Ureter (tissue), 1 donor: ENCODE results near the gene MPND. TPM values are rescaled to one million over a fixed set of nuclear protein-coding genes. Genes with fewer than 3 reads are reported as not detected.

Source experiments
- DNase-seq: peaks from one replicate; pipeline ENCODE4 v3.0.0-alpha.2; 2020; ENCODE audit warnings: low spot score
- total RNA-seq: library from RNA; stranded (reverse); gene quantifications from one replicate; pipeline ENCODE4 v1.2.4, GENCODE V29; 2023
- donor health status: DM: yes; HTN: yes; CAD: no.

Gene MPND, protein sequence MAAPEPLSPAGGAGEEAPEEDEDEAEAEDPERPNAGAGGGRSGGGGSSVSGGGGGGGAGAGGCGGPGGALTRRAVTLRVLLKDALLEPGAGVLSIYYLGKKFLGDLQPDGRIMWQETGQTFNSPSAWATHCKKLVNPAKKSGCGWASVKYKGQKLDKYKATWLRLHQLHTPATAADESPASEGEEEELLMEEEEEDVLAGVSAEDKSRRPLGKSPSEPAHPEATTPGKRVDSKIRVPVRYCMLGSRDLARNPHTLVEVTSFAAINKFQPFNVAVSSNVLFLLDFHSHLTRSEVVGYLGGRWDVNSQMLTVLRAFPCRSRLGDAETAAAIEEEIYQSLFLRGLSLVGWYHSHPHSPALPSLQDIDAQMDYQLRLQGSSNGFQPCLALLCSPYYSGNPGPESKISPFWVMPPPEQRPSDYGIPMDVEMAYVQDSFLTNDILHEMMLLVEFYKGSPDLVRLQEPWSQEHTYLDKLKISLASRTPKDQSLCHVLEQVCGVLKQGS
- total RNA-seq: 30.6 TPM

DNA sequence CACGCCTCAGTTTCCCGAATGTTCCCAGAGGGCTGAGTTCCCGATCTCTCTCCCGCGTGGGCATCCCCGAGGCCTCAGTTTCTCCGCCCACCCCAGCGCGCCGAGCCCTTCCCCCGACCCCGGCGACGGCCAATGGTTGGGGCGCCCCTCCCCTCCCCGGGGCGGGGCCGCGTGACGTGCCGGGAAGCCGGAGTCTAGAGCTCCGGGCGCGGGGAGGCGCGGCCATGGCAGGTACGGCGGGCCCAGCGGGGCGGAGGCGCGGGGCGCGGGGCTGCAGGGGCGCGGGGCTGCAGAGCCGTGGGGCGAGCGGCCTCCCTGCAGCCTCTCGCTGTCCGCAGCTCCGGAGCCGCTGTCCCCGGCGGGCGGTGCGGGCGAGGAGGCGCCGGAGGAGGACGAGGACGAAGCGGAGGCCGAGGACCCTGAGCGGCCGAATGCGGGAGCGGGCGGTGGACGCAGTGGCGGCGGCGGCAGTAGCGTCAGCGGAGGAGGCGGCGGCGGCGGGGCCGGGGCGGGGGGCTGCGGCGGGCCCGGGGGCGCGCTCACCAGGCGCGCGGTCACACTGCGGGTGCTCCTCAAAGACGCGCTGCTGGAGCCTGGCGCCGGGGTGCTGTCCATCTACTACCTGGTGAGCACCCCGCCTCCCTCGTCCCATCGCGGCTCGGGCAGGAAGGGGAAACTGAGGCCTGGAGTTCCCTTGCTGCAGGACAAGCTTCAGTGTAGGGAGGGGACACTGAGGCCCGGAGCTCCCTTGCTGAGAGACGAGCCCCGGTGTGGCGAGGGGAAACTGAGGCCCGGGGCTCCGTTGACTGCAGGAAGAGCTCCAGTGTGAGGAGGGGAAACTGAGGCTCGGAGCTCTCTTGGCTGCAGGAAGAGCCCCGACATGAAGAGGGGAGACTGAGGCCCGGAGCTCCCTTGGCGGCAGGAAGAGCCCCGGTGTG lies at the start of gene MPND:
MPND (plus strand) TSS at position 193 of the 938 bp plus-strand sequence; CDS start at position 225, 32 bp downstream.
- DNase-seq: peak; percentile 94

DNA sequence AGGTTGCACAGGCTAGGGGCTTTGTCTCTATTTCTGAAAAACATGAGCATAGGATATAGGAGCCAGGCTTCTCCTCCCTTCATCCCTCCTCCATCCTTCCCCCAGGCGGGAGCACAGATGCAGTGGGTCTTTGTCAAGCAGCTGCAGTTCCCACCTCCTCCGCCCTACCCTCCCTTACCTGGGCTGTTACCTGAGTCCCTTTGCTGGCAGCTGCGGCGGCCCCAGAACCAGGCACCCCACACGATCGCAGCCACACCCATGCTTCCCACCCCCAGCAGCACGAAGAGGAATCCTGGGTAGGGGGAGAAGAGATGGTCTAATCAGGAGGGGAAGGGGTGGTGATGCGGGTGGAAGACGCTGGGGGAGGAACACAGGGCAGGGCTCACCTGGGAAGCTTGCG lies 49.0 kb upstream of the MPND start:
- no peak for DNase-seq

DNA sequence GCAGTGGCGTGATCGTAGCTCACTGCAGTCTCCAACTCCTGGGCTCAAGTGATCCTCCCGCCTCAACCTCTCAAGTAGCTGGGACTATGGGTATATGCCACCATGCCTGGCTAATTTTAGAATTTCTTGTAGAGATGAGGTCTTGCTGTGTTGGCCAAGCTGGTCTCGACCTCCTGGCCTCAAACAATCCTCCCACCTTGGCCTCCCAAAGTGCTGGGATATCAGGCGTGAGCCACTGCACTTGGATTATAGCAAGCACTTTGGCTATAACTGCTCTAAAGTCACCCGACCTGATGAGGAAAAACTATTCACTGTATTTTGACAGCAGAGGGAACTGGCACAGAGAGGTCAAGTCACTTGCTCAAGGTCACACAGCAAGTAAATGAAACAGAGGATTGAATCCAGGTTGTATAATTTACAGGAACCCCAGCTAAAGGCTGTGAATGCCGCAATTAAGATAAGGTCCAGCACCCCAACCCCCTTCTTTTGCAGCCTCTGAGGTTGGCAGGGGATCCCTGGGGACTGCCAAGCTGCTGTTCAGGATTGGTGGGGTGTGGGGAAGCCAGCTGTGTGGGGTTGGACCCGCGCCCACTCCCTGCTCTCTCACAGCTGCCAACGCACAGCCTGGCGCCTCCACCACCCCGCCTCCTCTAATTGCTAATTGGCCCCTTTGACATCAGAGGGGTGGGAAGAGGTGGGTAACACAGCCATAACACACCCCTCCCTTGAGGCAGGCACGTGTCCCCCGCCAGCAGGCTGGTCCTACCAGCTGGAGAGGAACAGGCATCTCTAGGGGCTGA lies 47.2 kb upstream of the MPND start:
- DNase-seq: no peak

DNA sequence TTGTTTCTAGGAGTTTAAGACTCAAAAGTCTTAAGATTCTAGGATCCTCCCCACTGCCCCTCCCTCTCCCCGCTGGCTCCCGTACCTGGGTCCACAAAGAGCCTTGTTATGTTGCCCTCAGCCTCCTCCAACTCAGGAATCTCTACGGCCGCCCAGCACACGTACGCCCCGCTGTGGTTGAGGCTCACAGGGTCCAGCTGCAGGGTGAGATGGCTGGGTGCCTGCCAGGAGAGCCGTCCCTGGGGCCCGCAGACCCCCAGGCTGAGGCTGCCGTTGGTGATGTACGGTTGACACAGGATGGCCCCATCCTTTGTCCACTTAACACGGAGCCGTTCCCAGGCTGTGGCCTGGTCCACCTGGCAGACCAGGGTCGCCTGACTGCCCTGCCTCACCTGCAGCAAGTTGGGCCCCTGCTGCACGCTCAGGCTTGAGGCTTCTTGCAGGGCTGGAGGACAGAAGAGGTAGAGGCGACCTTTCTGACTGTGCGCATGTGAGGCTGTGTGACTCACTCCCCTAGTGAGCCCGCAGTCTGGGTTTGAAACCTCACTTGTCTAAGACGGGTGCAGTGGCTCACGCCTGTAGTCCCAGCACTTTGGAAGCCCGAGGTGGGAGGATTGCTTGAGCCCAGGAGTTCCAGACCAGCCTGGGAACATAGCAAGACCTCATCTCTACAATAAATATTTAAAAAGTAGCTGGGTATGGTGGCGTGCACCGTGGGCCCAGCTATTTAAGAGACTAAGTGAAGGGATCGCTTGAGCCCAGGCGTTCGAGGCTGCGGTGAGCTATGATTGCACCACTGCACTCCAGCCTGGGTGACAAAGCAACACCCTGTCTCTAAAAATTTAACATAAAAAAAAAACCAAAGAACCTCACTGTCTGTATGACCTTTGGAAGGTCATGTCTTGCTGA lies 45.2 kb upstream of the MPND start:
- no peak for DNase-seq

DNA sequence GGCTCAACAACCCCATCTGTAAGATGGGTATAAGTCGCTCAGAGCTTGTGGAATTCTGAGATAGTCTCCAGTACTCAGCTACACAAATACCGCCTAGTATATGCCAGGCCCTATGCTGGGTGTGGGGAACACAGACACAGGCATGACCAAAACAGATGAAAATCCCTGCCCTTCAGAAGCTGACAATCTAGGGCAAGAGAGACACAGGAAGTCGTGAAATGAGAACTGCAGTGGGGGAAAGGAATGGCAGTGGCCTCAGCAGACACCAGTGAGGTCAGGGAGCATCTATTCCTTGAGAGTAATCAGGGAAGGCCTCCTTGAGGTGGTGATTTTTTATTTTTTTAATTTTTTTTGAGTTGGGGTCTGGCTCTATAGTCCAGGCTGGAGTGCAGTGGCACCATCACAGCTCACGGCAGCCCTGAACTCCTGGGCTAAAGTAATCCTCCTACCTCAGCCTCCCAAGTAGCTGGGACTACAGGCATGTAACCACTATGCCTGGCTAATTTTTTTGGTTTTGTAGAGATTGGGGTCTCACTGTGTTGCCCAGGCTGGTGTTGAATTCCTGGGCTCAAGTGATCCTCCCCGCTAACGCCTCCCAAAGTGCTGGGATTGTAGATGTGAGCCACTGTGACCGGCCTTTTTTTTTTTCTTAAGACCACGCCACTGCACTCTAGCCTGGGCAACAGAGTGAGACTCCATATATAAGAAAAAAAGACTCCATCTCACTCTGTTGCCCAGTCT lies 44.4 kb upstream of the MPND start:
- no peak for DNase-seq

DNA sequence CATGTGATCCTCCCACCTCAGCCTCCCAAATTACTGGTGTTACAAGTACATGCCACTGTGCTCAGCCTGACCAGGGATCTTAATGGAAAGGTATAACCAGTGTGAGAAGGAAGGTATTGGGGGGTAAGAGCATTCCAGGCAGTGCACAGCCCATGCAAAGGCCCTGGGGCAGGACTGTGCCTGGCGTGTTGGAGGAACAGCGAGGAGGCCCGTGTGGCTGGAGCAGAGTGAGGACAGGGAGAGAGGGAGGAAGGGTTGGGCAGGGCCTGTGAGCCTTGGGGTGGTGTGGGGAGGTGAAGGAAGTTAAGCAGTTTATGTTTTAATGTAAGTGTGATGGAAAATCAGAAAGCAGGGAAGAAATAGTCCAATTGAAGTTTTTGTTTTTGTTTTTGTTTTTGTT lies 42.8 kb upstream of the MPND start:
- DNase-seq: no peak

DNA sequence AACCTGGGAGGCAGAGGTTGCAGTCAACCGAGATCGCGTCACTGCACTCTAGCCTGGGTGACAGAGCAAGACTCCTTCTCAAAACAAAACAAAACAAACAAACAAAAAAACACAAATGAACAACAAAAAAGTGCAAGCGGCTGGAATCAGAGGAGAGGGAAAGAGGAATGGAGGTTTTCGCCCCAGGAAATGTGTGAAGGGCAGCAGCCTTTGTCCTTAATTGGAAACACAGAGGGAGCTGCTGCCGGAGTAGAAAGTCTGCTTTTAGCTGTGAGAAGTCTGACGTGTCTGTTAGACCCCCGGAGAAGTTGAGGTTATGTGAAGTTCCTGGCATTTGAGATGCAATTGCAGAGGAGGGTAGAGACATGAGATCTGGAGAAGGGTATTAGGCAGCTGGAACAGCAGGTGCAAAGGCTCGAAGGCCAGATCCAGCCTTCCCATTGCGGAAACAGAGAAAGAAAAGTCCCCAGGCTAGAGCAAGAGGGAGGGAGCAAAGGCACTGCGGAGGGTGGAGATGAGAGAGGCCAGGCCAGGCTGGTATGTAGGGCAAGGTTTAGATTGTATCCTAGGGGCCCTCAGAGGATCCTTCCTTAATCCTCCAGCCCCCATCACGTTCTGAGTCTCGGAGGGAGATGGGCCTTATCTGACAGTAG lies 41.6 kb upstream of the MPND start:
- no peak for DNase-seq

DNA sequence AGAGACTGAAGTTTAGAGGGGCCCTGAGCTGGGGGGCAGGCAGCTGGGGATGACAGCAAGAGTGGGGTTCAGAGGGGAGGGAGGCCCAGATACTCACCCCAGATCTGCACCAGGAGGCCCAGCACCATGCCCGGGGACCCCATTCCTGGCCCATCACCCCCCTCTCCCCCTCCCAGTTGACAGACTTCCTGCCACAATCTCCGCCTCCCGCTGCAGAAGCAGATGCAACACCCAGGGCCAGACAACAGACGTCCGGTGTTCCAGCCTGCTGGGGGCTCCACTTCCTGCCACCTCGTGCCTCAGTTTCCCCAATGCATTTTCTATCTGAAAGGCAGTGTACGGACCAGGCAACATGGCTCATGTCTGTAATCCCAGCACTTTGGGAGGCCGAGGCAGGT lies 41.1 kb upstream of the MPND start, which contains the start of gene TMIGD2:
TMIGD2 (minus strand) TSS at position 147 of the 398 bp plus-strand sequence; CDS start at position 143, 4 bp downstream.
- no peak for DNase-seq

DNA sequence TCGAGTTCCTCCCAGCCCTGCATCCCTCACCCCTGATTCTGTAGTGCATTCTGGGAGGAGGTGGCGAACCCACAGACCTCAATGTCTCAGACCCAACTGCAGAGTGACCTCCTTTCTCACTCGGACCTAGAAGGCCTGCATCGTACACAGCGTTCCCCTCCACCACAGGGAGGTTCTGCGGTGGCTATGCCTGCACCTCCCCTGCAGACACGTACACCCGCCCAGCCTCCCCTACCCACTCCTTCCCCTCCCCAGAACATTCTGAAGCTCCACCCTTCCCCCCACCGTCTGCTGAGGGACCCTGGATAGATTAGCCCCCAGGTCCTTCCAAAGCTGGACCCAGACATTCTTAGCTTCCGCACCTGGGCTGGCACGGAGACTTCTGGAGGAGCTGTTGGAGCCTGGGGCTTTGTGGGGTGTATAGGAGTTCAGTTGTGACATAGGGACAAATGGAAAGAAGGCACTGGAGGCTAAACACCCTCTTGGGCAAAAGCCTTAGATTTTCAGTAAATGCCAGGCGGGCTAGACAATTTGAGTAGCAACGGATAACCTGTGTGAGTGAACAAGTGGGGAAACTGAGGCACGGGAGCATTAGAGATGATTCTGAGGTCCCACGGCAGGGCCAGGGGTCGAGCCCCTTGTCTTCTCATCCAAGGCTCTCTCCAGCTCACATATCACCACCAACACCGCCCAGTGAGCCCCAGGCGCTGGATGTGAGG lies 39.4 kb upstream of the MPND start:
- no peak for DNase-seq

DNA sequence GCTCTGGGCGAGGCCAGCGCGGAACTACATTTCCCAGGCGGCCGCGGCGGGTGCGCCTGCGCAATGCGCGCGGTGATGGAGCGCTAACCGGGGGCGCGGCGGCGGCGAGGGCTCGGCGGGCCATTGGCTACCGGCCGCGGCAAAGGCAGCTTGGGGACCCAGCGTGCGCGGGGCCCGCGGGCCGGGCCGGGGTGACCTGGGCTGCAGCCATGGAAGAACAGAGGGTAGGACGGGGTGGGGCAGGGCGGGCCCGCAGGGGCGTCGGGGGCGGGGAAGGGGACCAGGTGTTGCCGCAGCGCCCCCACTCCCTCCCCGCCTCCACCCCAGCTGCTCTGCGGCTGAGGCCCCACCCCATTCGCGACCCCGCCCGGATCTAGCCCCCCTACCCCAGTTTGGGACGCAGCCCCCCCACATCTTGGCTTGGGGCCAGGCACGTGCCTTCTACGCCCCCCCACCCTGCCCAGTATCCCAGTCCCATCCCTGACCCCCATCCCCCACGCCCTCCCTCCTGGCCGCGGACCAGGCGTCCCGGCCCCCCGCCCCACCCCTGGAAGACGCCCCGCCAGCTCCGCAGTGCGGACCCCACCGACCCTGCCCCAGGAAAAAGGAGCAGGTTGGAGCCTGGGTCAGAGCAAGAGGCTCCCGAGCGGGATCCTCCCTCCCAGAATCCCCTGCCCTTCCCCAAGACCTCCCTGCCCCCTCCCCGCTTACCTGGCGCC lies 38.7 kb upstream of the MPND start, which contains the start of gene FSD1:
FSD1 (plus strand) TSS at position 61 of the 719 bp plus-strand sequence; CDS start at position 210, 149 bp downstream.
- DNase-seq: no peak

DNA sequence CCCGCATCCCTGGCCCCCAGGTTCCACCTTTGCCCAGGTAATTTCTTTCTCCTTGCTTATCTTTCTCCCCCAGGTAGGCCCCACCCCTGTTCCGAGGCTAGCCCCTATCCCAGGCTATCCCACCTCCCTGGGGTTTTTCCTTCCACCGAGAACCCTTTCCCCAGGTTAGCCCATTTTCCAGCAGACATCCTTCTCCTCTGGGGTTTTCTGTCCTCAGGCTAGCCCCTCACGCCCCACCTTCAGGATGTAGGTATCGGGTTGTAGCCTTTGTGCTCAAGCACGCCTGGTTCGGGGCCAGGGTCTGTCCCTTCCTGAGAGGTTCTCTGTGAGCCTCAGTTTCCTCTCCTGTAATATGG lies 38.1 kb upstream of the MPND start:
- DNase-seq: no peak

DNA sequence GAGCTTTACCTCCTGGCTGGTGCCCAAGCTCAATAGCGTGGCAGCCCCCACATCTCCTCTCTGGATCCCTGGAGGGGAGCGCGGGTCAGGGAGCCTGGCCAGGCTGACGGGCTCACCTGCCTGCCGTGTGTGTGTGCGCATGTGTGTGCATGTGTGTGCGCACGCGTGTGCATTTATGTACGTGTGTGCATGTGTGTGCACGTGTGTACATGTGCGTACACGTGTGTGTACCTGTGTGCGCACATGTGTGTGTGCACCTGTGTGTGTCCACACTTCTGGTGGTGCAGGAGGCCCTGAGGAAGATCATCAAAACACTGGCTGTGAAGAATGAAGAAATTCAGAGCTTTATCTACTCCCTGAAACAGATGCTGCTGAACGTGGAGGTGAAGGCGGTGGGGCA lies 37.7 kb upstream of the MPND start:
- no peak for DNase-seq

DNA sequence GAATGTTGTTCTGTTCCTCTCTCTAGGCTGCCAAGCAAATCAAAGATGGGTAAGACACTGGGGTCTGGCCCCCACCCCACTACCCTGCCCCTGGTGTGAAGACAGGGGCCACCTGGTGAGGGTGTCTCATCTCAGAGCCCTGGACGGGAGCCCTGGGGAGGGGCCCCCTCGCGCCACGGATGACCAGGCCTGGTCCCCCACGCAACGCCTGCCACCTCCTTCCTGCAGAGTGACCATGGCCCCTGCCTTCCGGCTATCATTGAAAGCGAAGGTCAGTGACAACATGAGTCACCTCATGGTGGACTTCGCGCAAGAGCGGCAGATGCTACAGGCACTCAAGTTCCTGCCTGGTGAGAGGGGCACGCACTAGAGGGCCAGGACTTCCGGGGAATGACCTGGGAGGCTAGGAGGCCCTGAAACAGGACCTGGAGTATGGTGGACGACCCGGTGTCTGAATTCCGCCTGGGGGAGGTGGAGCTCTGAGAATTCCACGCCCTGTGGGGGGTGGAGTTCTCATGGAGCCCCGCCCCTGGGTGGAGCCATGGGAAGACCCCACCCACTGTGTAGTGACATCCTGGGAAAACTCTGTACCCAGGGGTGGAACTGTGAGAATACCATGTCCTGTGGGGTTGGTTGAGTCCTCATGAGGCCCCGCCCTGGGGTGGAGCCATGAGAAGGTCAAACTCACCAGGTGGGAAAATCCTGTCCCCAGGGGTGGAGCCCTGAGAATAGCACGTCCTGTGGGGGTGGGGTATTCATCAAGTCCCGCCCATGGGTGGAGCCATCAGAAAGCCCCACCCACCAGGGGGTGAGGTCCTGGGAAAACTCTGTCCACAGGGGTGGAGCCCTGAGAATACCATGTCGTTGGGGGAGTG lies 32.9 kb upstream of the MPND start:
- DNase-seq: no peak

DNA sequence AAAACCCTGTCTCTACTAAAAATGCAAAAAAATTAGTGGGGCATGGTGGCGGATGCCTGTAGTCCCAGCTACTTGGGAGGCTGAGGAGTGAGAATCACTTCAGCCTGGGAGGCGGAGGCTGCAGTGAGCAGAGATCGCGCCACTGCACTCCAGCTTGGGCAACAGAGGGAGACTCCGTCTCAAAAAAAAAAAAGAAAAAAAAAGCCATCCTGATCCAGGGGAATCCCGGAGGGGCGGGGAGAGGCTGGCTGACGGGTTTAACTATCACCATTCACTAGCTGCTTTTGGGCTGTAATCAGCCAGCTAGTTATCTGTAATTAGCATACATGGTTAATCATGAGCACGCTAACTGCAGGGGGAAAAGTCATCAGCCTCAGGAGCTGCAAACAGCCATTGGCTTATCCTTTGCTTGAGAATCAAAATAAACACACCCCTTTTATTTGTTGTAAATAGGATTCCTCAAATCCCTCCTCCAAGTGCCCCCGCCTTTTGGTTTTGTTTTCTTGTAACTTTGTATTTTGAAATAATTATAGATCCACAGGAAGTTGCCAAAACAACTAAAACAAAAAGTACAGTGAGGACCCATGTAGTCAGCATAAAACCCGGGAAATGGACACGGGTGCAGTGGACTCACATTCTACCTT lies 29.4 kb upstream of the MPND start:
- DNase-seq: no peak

DNA sequence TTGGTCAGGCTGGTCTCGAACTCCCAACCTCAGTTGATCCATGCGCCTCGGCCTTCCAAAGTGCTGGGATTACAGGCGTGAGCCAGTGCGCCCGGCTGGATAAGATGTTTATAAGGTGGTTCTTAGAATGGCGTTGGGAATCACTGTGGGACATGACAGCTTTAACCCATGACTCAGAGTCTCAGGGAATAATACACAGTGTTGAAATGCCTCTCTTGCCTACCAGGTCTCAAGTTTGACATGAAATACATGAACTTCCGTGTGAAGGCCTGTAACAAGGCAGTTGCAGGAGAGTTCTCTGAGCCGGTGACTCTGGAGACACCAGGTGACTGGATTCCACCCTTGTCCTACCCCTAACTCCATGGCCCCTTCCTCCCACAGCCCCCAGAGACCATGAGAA lies 26.4 kb upstream of the MPND start:
- DNase-seq: no peak

DNA sequence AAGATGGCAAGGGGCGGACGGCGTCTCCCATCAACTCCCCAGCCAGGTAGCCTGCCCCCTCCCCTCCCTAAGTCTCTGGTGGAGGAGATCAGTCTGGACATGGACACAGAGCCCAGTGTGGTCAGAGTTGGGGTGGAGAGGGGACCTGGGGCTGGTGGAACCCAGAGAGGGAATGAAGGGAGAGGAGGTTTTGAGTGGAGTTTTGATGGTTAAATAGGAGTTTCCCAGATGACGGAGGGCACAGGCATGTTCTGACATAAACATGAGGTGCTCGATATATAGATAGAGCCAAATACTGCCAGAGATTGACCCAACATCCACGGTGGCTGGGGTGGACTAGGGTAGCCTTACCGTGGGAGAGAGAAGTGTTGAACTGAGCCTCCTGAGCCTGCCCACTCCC lies 24.9 kb upstream of the MPND start:
- DNase-seq: no peak
